NB4 (cell line): Measurements from ENCODE around the gene SPINK4.
A peak's percentile ranks its signal among the peaks of the same experiment; 100 is the strongest.

Source experiments
- DNase-seq: peaks from one replicate; pipeline ENCODE4 v3.0.0; 2010; ENCODE audit warnings: low read depth
- H3K4me3 ChIP-seq: one replicate; pipeline ENCODE4 v1.5.1; 2011; ENCODE audit warnings: mild to moderate bottlenecking, low read depth, low read length, moderate library complexity
- CTCF ChIP-seq: IDR thresholded peaks from one replicate; pipeline ENCODE4 v1.5.1; 2012; ENCODE audit warnings: low read depth, low read length
- MYC ChIP-seq: IDR thresholded peaks from 2 replicates; pipeline ENCODE4 v1.6.1; 2011; ENCODE audit warnings: low read depth, low read length
- POLR2A ChIP-seq: IDR thresholded peaks from 2 replicates; pipeline ENCODE4 v1.6.1; 2011; ENCODE audit warnings: mild to moderate bottlenecking; ENCODE audit not compliant: insufficient read length; ENCODE audit errors: extremely low read depth
- TF ChIP-seq, protein P1 (sequence below): IDR thresholded peaks from 2 replicates; pipeline ENCODE4 v1.6.1; 2011; ENCODE audit warnings: low read depth, low read length

SPINK4 gene

GRCh38 chr9:33293782-33294181 is 53.8 kb downstream of the SPINK4 start:
- DNase-seq = no peak
- peak overlapping the region; percentile 46 for H3K4me3 ChIP-seq
- TF ChIP-seq, protein P1, sequence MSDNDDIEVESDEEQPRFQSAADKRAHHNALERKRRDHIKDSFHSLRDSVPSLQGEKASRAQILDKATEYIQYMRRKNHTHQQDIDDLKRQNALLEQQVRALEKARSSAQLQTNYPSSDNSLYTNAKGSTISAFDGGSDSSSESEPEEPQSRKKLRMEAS = no peak
- TF ChIP-seq CTCF (no peak), MYC (no peak), POLR2A (no peak)

GRCh38 chr9:33294670-33295432 is 54.9 kb downstream of the SPINK4 start:
- TF ChIP-seq MYC (no peak), CTCF (no peak), POLR2A (no peak)
- TF ChIP-seq, protein P1 = no peak
- peak overlapping the region; percentile 5 for H3K4me3 ChIP-seq
- DNase-seq = peak; percentile 75

DNA sequence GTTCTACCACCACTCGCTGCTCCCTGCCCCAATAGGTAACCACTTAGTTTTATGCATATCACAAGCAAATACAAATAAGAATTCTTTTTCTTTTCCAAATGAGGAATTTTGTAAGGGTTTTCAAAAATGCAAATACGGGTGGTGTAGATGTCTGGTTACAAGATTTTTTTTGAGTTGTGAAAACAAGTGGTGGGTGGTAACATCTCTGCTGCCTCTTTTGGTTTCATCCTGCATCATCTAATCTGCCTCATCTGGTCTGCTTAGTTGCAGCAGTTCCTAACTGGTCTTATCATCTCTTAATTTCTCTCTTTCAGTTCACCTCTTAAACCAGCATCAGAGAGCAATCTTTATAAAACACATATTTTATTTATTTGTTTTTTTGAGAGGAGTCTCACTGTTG is 55.6 kb downstream of the SPINK4 start:
- peak overlapping the region; percentile 5 for H3K4me3 ChIP-seq
- TF ChIP-seq, protein P1 = no peak
- no peak for TF ChIP-seq MYC
- TF ChIP-seq POLR2A = no peak
- TF ChIP-seq CTCF = no peak
- DNase-seq = no peak

DNA sequence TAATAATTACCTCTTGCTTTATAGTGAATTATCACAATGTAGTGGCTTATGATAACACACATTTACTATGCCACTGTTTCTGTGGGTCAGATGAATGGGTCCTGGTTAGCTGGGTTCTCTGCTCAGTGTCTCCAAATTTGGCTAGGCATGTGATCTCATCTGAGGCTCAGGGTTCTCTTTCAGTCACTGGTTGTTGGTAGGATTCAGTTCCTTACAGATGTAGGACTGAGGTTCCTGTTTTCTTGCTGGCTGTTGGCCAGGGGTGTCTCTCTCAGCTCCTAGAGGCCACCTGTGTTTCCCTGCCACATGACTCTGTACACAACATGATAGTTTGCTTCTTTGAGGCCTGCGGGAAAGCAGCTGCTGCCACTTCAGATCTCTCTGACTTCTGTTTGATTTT is 57.5 kb downstream of the SPINK4 start:
- peak overlapping the region; percentile 26 for H3K4me3 ChIP-seq
- DNase-seq = peak; percentile 83
- no peak for TF ChIP-seq CTCF
- no peak for TF ChIP-seq POLR2A
- TF ChIP-seq, protein P1 = peak; percentile 77
- TF ChIP-seq MYC = 0 out of 2 replicates have a peak, but pooled peaks have one; percentile 11
